Activated CD4-positive, alpha-beta T cell treated with anti-CD3 and anti-CD28 coated beads for 1 hour (primary cell): ENCODE results near the gene CCDC137.

Source experiments
- DNase-seq: peaks from one replicate; pipeline ENCODE4 v3.0.0-alpha.2; 2020

The CCDC137 gene

DNA sequence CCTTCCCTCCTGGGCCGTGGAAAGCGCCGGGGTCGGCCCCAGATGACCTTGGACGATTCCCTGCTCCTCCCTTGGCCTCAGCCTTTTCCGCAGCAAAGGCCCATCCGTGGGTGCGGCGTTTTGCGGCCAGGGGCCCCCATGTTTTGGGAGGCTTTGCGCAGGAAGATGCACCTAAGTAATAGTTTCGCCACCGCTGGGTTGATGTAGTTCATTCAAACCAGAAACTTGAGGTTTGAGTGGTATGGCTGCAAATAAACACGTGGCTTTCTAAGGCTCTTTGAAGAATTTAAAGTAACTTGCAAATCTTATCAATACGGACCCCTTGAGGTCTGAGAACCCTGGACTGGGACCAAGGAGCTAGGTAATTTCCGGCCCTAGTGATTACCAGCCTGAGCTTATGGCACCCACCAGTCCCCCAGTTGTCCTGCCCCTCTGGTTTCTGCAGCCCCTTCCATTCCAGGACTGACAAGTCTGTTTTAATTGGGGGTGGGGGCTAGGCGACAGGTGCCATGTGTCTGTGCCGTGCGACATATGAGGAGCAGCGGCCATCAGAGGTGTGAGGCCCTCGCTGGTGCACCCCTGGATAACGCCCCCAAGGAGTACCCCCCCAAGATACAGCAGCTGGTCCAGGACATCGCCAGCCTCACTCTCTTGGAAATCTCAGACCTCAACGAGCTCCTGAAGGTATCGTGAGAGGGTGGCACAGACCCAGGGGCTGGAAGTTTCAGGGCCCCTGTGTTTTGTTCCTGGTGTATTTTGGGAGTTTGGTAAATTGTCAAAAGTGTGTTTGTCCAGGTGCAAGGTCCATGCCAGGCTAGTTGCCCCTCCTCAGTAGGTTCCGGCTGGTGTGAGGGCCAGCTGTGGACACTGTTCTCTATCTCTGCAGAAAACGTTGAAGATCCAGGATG lies 37.5 kb downstream of the CCDC137 start:
- no peak for DNase-seq

DNA sequence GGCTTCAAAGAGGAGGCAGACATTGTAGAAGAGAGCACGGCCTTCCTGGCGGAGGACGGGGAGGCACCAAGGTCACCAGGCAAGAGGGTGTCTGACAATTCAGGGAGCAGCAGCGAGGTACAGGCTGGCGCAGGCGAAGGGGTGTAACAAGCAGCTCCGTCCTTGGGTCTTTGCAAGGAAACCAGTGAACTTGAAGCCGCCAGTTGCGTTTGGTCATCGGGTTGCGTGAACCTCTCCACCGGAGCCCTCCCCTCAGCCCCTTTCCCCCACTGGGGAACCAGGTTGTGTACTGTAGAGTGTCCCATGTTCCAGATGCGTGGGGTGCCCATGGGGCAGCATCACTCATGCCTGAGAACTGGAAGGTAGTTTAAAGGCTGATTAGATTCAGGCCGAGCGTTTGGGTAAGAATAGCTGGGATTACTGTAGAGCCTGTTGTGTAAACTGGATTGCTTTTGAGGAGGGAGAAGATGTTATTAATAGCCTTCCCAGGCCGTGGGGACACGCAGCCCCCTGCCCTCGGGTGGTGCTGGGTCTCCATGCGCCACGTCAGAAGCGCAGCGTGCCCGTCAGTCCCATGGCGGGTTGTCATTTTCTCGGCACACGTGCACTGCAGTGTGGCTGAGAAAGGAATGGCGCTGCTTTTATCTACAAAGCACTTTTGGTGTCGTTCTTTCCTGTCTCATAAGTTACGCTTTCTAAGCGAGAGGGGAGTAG lies 39.1 kb downstream of the CCDC137 start:
- no peak for DNase-seq

DNA sequence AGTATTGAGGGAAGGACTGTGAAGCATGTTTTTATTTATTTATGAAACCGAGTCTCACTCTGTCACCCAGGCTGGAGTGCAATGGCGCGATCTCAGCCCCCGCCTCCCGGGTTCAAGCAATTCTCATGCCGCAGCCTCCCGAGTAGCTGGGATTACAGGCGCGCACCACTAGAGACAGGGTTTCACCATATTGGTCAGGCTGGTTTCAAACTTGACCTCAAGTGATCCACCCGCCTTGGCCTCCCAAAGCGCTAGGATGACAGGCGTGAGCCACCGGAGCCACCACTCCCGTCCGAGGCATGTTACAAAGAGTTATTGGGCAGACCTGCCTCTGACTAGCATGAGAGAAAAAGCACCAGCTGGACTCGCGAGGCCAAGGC lies 39.7 kb downstream of the CCDC137 start:
- DNase-seq: no peak

DNA sequence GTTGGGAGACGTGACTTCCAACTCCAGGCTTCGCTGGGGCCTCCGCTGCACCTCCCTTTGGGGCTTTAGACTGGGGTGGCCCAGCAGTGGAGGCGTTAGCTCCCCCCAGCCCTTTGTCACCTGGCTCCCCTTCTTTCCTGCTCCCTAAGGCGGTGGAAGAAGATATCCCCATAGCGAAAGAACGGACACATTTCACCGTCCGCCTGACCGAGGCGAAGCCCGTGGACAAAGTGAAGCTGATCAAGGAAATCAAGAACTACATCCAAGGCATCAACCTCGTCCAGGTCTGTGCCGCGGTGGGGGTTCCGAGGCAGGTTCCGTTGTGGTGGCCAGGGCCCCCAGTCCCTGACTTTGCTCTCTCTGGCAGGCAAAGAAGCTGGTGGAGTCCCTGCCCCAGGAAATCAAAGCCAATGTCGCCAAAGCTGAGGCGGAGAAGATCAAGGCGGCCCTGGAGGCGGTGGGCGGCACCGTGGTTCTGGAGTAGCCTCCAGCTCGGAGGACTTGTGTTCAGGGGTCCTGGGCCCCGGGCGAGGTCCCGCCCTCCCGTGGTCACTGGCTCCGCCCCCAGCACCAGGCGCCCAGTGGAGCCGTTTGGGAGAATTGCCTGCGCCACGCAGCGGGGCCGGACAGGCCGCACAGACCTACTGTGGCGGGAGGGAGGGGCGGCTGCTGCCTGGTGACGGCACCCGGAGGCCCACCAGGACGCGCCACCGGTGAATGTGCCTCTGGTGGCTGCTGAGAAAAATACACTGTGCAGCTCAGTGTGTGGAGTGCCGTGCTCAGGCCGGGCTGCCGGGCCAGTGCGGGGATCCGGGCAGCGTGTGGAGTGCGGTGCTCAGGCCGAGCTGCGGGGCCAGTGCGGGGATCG lies 40.5 kb downstream of the CCDC137 start:
- no peak for DNase-seq

DNA sequence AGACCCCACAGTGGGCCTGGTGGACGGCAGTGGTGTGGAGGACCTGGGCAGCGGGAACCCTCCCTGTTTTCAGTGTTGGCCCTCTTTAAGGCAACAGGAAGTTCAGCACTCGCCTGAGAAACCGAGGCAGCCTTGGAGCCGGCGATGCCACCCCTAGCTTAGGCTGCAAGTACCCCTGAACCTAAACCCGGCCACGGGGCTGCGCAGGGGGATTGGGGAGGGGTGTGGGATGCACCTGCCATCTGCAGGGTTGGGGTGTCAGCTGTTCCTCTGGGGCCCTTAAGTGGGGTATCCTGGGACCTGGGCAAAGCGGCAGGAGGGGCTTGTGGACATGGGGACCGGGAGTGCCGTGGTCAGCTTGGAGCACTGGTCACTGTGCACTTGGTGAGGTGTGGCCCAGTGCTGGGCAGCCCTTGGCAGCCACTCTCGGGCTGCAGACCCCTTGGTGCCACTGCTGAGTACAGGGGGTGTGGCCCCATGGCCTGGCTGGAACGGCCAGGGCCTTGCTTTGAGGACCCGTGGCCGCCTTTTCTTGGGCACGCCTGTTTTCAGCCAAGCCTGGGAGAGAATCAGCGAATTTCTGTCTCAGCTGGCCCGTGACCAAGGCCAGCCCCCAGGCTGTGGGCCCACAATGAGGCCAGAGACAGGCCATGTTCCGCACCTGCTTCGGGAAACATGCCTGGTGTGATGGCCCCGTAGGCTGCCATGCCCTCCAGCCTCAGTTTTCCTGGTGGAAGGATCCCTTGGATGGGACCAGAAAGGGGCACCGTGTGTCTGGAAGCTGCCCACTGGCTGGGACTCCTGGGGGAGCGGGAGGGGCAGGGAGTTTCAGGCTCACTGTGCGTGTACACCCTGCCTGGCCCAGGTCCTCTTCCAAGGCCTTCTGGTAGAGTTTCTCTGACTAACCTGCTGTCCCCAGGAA lies 41.4 kb downstream of the CCDC137 start:
- no peak for DNase-seq

GRCh38 chr17:81708739-81709185 lies 42.2 kb downstream of the CCDC137 start:
- DNase-seq: no peak

DNA sequence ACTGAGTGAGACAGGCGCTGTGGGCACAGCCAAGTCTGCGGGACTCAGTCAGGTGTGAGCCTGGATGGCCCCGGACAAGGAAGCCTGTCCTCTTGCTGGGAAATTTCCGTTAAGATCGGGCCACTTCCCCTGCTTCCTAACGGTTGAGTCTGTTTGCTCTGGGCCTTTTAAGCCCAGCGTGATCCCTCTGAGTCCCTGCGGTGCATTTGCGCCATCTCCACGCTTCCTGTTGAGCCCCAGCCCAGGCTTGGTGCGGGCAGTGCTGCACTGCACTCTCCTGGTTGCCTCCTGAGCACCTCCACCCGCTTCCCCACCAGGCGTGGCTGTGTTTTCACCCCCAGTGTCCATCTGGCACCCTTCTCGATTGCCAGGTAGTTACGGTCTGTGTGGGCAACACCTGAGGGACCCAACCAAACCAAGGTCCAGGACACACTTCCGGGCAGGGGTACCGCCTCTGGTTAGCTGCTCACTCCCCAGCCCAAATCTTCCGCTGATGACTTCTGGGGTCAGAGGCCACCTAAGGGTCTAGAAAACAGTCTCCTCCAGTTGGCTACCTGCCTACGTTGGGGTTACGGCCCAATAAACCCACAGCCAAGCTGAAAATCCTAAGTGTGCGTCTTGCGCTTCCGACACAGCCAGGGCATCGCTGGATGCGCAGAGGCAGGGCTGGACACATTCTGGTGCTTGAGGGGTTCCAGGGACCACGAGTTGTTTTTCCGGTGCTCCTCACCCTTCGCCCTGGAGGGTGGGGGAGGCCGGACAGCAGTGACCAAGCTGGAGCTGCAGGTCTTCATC lies 44.2 kb downstream of the CCDC137 start:
- DNase-seq: no peak

DNA sequence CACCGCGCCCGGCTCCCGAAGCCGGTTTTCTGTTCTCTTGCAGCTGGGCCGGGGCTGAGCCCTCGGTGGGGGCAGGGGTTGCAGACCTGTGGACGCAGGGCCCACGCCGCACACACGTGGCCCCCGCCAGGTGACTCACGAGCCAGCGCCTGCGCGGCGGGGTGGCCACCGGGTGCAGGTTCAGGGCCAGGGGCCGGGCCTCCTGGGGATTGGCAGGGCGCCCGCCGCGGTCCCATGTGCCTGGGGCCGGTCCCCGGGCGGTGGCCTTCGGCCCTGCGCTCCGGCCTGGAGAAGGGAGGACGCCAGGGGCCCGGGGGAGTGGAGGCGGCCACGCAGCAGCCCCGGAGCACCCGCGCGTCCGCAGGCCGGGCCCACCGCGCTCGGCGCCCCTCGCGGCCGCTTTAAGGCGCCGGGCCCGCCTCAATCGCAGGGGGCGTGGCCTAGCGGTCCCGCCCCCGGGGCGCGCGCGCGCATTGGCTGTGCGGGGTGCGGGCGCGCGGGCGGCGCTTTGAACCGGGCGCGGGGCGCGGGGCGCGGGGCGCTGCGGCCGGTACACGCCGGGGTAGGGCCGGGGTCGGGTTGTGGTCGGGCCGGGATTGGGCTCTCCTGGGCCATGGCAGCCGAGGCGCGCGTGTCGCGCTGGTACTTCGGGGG lies 45.4 kb downstream of the CCDC137 start, which contains the start of gene SLC25A10:
SLC25A10 (plus strand) TSS at position 471 of the 654 bp plus-strand sequence; CDS start at position 614, 143 bp downstream.
- peak; percentile 68 for DNase-seq

- DNase-seq: no peak
These were observed 46.0 kb downstream of the CCDC137 start for GRCh38 chr17:81712468-81713003.

- no peak for DNase-seq
These were observed 46.5 kb downstream of the CCDC137 start for GRCh38 chr17:81713004-81713555.

DNA sequence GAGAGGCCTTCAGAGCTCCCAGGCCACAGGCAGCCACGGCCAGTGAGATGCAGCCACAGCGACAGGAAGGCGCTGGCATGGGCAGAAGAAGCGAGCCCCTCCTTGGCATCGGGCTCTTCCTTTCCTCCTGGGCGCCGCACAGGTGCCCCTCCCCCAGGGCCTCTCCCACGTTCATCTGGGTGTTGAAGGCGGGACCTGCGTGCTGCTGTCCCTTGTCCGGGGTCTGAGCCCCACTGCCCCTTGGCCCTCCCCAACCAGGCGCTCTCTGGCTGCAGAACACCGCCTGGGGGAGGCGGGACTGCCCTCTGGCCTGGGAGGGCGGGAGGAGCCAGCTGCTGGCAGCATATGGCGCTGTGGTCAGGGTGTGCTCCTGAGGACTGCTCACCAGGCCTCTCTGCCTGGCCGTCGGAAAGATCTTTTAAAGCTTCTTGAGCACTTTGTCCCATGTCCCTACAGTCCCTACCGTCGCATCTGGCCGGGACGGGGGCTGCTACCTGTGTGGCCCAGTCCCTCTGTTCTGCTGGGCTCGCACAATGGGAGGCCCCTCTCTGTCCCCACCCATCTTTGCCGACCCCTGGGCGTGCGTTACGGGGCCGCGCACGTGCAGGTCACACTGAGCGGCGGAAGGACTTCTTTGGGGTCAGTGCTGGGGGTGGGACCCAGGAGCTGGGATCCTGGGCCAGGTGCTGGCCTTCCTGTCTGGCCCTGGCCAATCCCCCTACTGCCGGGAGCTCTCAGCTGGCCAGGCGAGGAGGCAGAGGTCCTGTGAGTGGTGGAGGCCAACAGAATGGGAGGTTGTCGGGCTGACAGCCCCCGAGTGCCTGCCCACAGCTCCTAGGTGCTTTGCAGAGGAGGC lies 47.2 kb downstream of the CCDC137 start:
- no peak for DNase-seq

GRCh38 chr17:81714412-81715106 lies 48.0 kb downstream of the CCDC137 start:
- DNase-seq: no peak

DNA sequence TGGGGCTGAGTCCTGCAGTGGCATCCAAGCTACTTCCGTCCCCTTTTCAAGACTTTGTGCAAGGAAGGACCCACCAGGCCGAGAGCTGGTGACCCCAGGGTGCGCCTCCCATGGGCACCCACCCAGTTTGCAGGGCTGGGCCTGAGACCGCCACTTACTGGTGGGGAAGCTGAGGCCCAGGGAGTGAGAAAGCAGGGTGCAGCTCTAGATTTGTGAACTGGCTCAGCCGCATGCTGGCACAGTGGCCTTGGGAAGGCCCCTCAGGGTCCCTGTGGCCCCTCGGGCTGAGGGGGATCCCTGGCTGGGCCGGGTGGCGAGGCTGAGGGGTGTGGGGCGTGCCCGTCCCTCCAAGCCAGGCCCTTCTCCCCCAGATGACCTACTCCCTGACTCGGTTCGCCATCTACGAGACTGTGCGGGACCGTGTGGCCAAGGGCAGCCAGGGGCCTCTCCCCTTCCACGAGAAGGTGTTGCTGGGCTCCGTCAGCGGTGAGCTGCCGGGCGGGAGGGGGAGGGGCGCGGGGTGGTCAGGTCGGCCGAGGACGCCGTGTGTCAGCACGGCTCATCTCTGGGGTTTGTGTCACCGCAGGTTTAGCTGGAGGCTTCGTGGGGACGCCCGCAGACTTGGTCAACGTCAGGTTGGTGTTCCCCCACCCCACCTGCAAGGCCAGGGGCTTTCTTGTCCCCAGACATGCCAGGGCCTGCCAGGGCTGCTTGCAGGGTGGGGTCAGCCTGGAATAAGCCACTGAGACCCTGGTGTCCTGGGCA lies 48.8 kb downstream of the CCDC137 start:
- DNase-seq: no peak

- no peak for DNase-seq
These were observed 49.5 kb downstream of the CCDC137 start for GRCh38 chr17:81715872-81716673.

- no peak for DNase-seq
These were observed 50.1 kb downstream of the CCDC137 start for GRCh38 chr17:81716674-81716996.

- DNase-seq: no peak
These were observed 50.7 kb downstream of the CCDC137 start for GRCh38 chr17:81717049-81717765.
